Endothelial cell of umbilical vein (primary cell): ENCODE results near the gene APOBEC3C. TPM values are rescaled to one million over a fixed set of nuclear protein-coding genes. Genes with fewer than 3 reads are reported as not detected.

Source experiments
- BruUV-seq: library from RNA; stranded (reverse); fragments of 400-500 nt; replicated peaks from 2 replicates; lab custom pipeline; 2021; lab: Mats Ljungman, UMichigan
- CTCF ChIA-PET: fragments of 300-600, 350-600 bp; sonication (Branson Sonifier 250); formaldehyde crosslinking; loops from one replicate; lab custom pipeline; 2021; ENCODE audit warnings: antibody characterized with exemption, inconsistent platforms; lab: Charles Lee
- POLR2A ChIA-PET: fragments of 300-600, 350-600 bp; sonication (Branson Sonifier 250); formaldehyde crosslinking; loops from one replicate; lab custom pipeline; 2021; ENCODE audit warnings: antibody characterized with exemption, inconsistent platforms; lab: Charles Lee
- DNase-seq: peaks from one replicate; pipeline ENCODE4 v3.0.0-alpha.2; 2011; ENCODE audit warnings: low read depth, low spot score
- FAIRE-seq: peaks from 2 replicates; lab custom pipeline; 2011; peaks lifted over from hg19 to GRCh38; lab: Jason Lieb, UNC
- H2AFZ ChIP-seq: 2 replicates; pipeline ENCODE4 v1.6.0; 2012; ENCODE audit warnings: low read depth, low read length, control low read depth, inconsistent platforms
- H3K27ac ChIP-seq: 2 replicates; pipeline ENCODE4 v1.5.1; 2011; ENCODE audit warnings: low read depth, mild to moderate bottlenecking, control low read depth, low read length, moderate library complexity; ENCODE audit not compliant: insufficient read depth
- H3K27me3 ChIP-seq, 2 experiments: 2 replicates each; pipeline versions ENCODE4 v1.6.0 to v1.6.1; 2011; ENCODE audit warnings: low read length in 2 of 2, mixed read lengths in 1 of 2; ENCODE audit not compliant: control insufficient read depth in 2 of 2, insufficient read depth in 2 of 2
- H3K36me3 ChIP-seq, 2 experiments: 2 replicates in 1 of 2; 3 replicates in 1 of 2; pipeline ENCODE4 v1.5.1; 2011; ENCODE audit warnings: low read length in 2 of 2, mild to moderate bottlenecking in 1 of 2, moderate library complexity in 1 of 2; ENCODE audit not compliant: control insufficient read depth in 2 of 2, insufficient read depth in 2 of 2; ENCODE audit errors: extremely low read depth in 1 of 2
- H3K4me1 ChIP-seq: 3 replicates; pipeline ENCODE4 v1.5.1; 2011; ENCODE audit warnings: mild to moderate bottlenecking, low read length; ENCODE audit not compliant: control insufficient read depth, insufficient read depth; ENCODE audit errors: extremely low read depth
- H3K4me2 ChIP-seq: 2 replicates; pipeline ENCODE4 v1.6.1; 2011; ENCODE audit warnings: low read length, control low read depth, mixed read lengths; ENCODE audit not compliant: insufficient read depth
- H3K4me3 ChIP-seq, 3 experiments: fragments of 200-600 bp in 1 of 3; sonication (generic), shearing (Covaris generic) in 1 of 3; replicated peaks in 1 of 3; 2 replicates each; pipeline ENCODE4 v1.5.1; 2011 to 2016; ENCODE audit warnings: control low read depth in 3 of 3, low read length in 3 of 3, mild to moderate bottlenecking in 2 of 3, inconsistent platforms in 1 of 3, low read depth in 1 of 3, moderate library complexity in 1 of 3; ENCODE audit not compliant: insufficient read depth in 1 of 3
- H3K79me2 ChIP-seq: 2 replicates; pipeline ENCODE4 v1.6.0; 2012; ENCODE audit warnings: low read length, inconsistent platforms; ENCODE audit not compliant: control insufficient read depth, insufficient read depth
- H3K9ac ChIP-seq: replicated peaks from 2 replicates; pipeline ENCODE3; 2011; ENCODE audit warnings: low read length, control low read depth; ENCODE audit not compliant: insufficient read depth; ENCODE audit errors: extremely low read depth
- H3K9me1 ChIP-seq: replicated peaks from 3 replicates; pipeline ENCODE4 v1.6.0; 2011; ENCODE audit warnings: mild to moderate bottlenecking, low read length; ENCODE audit not compliant: control insufficient read depth, insufficient read depth; ENCODE audit errors: extremely low read depth
- H3K9me3 ChIP-seq: replicated peaks from 2 replicates; pipeline ENCODE4 v1.5.1; 2012; ENCODE audit warnings: low read length, inconsistent platforms; ENCODE audit not compliant: control insufficient read depth, insufficient read depth
- H4K20me1 ChIP-seq: replicated peaks from 2 replicates; pipeline ENCODE3; 2011; ENCODE audit warnings: mild to moderate bottlenecking, low read length; ENCODE audit not compliant: control insufficient read depth, insufficient read depth; ENCODE audit errors: extremely low read depth
- EZH2 ChIP-seq: IDR thresholded peaks from 2 replicates; pipeline ENCODE4 v1.6.1; 2012; ENCODE audit warnings: borderline replicate concordance, low read depth, mild to moderate bottlenecking, moderate library complexity, low read length, inconsistent platforms; ENCODE audit not compliant: severe bottlenecking
- FOS ChIP-seq: IDR thresholded peaks from 2 replicates; pipeline ENCODE4 v1.6.1; 2011; ENCODE audit warnings: mild to moderate bottlenecking, low read length, moderate library complexity, borderline replicate concordance; ENCODE audit not compliant: insufficient read depth
- GATA2 ChIP-seq: IDR thresholded peaks from 2 replicates; pipeline ENCODE4 v1.7.0; 2011; ENCODE audit warnings: low read depth, mild to moderate bottlenecking, moderate library complexity, mixed read lengths, low read length; ENCODE audit not compliant: insufficient read length, insufficient read depth
- JUN ChIP-seq: IDR thresholded peaks from 2 replicates; pipeline ENCODE4 v1.6.1; 2011; ENCODE audit warnings: borderline replicate concordance, low read depth; ENCODE audit not compliant: insufficient read length, insufficient read depth
- MYC ChIP-seq: IDR thresholded peaks from one replicate; pipeline ENCODE4 v1.6.1; 2011; ENCODE audit warnings: mild to moderate bottlenecking, low read depth, low read length
- POLR2A ChIP-seq: IDR thresholded peaks from 2 replicates; pipeline ENCODE4 v1.6.1; 2012; ENCODE audit warnings: low read depth, mild to moderate bottlenecking, control low read depth, low read length
- POLR2AphosphoS5 ChIP-seq: IDR thresholded peaks from 2 replicates; pipeline ENCODE4 v1.6.1; 2012; ENCODE audit warnings: low read depth, mild to moderate bottlenecking, control low read depth, low read length, moderate library complexity; ENCODE audit not compliant: insufficient read depth
- dilution Hi-C: fragments of 300-500 bp; cut with MboI; formaldehyde crosslinking; loops from one replicate; pipeline ENCODE4 v1.15.0; 2019; ENCODE audit warnings: low sequenced_read_pairs; ENCODE audit not compliant: extremely low pct_ligation_motif_present
- intact Hi-C: fragments of 100-400 bp; cut with micrococcal nuclease; formaldehyde crosslinking; loops from one replicate; pipeline ENCODE4 v1.10.0; 2022
- polyA plus RNA-seq, 4 experiments: library from polyadenylated mRNA; depleted of rRNA in 3 of 4; stranded (reverse) in 3 of 4; unstranded in 1 of 4; fragments of >200 nt; gene quantifications; 2 replicates each; pipeline versions ENCODE4 v1.2.1 to v1.2.3, GENCODE V29; 2011 to 2012; ENCODE audit warnings: missing spikeins in 1 of 4
- total RNA-seq: library from RNA; stranded (reverse); gene quantifications from 2 replicates; pipeline ENCODE4 v1.2.3, GENCODE V29; 2021
- TF ChIP-seq, protein P1 (sequence below): IDR thresholded peaks from 2 replicates; pipeline ENCODE4 v1.6.1; 2011; ENCODE audit not compliant: insufficient read depth, insufficient read length

Gene APOBEC3C
- total and polyA plus RNA-seq, 2 donors (not counting 3 experiments of a cell fraction or from before 2014, with no cell fraction given), result 7.6 to 10.6 TPM

DNA sequence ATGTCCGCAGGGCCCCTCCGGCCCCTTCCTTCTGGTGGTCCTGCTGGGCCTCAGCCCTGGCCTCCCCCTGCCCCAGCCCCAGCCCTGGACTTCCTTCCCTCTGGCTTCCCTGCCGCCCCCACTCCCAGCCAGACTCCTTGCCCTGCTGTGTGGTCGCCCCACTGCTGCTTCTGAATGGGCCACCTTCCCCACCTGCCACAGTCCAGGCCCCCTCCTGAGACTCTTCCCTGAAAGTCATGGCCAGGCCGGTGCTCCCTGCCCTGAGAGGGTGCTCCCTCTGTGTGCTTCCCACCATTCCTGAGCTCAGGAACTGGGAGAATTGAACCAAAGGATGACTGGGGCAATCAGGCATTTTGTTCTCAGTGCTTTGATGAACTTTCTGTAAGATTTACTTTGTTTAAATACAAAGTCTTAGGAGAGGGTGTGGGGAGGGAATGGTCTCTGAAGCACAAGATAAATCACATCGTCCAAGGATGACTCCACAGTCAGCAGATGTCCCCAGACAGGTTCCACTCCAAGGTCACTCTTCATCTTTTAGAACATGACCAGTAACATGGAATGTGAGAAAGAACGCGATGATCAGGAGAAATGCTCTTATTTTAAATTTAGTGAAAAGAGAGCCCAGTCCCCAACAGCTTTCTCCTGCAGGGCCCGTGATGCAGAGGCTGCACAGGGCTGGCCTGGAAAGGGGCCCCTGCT, 7.6 kb downstream of the APOBEC3C start:
- POLR2A ChIA-PET, result no interaction called here
- H2AFZ ChIP-seq, result peak overlapping the region; percentile 72
- peak overlapping the region; percentile 65 for H3K4me2 ChIP-seq
- dilution Hi-C loops (no loop called here), intact Hi-C loops (no loop called here)
- peak overlapping the region; percentile 42 for H3K9ac ChIP-seq
- peak; percentile 56 for FAIRE-seq
- H3K27ac ChIP-seq, result peak overlapping the region; percentile 47
- H3K4me1 ChIP-seq, result no peaks in the 10 kb centered on the region
- DNase-seq, result no peak
- H3K9me3 ChIP-seq, result no peaks in the 10 kb centered on the region
- peak overlapping the region; percentile 1 to 42 (median 23) for H3K4me3 ChIP-seq
- H4K20me1 ChIP-seq, result no peaks in the 10 kb centered on the region
- CTCF ChIA-PET, result interaction anchor here (0.8 to 2.6 kb wide), 6 partner anchors 15 to 253 kb away, joined by 3 to 10 read pairs (median 4); no protein-coding TSS in a partner anchor
- BruUV-seq, result no TSS peak
- H3K27me3 ChIP-seq, result no peaks in the 10 kb centered on the region
- H3K36me3 ChIP-seq, result peaks cover 0 to 3% of the 10 kb centered on the region in 2 experiments
- H3K9me1 ChIP-seq, result no peaks in the 10 kb centered on the region
- no peaks in the 10 kb centered on the region for H3K79me2 ChIP-seq
- TF ChIP-seq JUN (no peak), GATA2 (no peak), MYC (no peak), POLR2A (no peak), FOS (no peak), POLR2AphosphoS5 (no peak), EZH2 (no peak)
- TF ChIP-seq, protein P1, sequence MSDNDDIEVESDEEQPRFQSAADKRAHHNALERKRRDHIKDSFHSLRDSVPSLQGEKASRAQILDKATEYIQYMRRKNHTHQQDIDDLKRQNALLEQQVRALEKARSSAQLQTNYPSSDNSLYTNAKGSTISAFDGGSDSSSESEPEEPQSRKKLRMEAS, result no peak
